HG03159 (cell line): ENCODE results near the gene NDUFS4.
A peak's percentile ranks its signal among the peaks of the same experiment; 100 is the strongest.
"Not testable (repeated sequence)": the region's sequence is repeated elsewhere in the genome, so short reads cannot be mapped to it uniquely, and the experiment has no call there.

ENCODE experiments used
- ATAC-seq: cut with Tn5 transposase; IDR thresholded peaks from one replicate; pipeline ENCODE4 v1.9.1; 2021; ENCODE audit warnings: mild to moderate bottlenecking, moderate library complexity; ENCODE audit not compliant: unreplicated experiment

The NDUFS4 gene

GRCh38 chr5:53649352-53649751 is 88.9 kb downstream of the NDUFS4 start:
- ATAC-seq = no peak

- ATAC-seq = not testable (repeated sequence)
Observed at GRCh38 chr5:53660573-53660972, 100.1 kb downstream of the NDUFS4 start.

DNA sequence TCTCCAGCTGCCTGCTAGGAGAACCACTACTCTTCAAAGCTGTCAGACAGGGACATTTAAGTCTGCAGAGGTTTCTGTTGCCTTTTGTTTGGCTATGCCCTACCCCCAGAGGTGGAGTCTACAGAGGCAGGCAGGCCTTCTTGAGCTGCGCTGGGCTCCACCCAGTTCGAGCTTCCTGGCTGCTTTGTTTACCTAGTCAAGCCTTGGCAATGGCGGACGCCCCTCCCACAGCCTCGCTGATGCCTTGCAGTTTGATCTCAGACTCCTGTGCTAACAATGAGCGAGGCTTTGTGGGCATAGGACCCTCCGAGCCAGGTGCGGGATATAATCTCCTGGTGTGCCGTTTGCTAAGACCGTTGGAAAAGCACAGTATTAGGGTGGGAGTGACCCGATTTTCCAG is 104.9 kb downstream of the NDUFS4 start:
- not testable (repeated sequence) for ATAC-seq

DNA sequence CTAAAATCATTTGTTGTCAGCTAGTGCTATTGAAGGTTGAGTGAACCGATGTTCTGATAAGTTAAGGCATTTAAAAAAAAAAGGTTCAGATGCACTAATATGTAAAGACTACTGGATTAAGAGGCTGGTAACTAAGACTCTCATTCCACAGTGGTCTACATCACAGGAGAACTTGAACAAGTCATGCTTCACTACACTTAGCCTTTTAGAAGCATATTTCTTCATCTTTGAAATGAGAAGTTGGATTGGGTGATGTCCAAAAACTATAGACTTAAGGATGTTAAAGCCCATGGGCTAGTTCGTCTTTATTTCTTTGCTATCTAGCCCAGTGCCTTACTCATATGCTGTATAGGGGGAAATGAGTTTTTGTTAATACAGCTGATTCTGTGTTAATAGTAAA is 107.2 kb downstream of the NDUFS4 start:
- ATAC-seq = no peak

- ATAC-seq = no peak
Observed at GRCh38 chr5:53671447-53671846, 111.0 kb downstream of the NDUFS4 start.

DNA sequence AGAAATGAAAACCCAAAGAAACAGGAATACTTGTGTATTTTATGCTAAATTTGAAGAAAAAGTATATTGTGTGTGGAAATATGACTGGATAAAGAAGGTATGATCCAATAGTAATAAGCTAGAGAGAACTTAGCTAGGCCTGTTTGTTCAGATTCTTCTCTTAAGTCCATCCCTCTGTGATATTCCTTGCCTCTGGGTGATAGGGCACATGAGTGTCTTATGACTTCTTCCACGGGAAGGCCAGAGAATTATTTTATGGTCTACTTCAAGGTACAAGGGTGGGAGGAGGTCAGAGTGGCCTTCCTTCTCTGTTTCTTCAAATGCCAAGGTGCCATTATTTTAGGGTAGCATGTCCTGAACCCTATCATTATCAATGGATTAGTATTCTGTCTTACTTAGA is 113.7 kb downstream of the NDUFS4 start:
- no peak for ATAC-seq

DNA sequence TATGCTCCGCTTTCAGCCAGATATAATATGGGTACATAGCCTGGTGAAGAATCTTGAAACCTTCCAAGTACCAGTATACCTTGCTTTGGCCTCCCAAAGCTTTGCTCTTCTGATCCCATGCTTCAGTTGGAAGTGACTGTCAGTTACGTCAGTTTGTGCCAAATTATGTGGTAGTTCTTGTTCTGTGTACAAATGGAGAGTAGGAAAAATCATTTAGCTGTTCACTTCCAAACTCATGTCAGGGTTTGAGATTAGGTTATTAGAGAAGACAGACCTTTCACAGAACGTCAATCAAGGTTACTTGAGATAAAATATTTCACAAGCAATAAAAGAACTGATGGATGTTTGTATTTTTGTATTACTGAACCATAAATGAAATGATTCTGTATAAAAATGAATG is 117.2 kb downstream of the NDUFS4 start:
- ATAC-seq = no peak

- ATAC-seq = no peak
Observed at GRCh38 chr5:53678981-53679660, 118.7 kb downstream of the NDUFS4 start.

- ATAC-seq = no peak
Observed at GRCh38 chr5:53681079-53681478, 120.6 kb downstream of the NDUFS4 start.

DNA sequence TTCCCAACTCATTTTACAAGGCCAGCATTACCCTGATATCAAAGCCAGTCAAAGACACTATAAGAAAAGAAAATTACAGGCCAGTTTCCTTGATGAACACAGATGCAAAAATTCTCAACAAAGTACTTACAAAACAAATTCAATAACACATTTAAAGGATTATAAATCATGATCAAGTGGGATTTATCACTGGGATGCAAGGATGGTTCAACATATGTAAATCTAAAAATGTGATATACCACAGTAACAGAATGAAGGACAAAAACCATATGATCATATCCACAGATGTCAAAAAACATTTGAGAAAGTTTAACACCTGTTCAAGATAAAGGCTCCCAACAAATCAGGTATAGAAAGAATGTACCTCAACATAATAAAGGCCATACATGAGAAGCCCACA is 130.6 kb downstream of the NDUFS4 start:
- ATAC-seq = no peak

DNA sequence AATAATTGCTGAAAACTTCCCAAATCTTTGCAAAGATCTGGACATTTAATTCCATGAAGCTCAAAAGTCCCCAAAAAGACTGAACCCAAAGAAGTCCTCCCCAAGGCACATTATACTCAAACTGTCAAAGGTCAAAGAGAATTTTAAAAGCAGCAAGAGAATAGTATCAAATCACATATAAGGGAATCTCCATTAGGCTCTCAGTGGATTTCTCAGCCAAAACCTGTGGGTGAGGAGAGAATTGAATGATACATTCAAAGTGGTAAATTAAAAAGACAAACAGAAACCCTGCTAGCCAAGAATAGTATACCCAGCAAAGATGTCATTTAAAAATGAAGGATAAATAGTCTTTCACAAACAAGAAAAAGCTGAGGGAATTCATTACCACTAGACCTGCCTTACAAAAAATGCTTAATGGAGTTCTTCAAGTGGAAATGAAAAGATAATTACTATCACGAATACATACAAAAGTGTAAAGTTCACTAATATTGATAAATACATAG is 134.1 kb downstream of the NDUFS4 start:
- ATAC-seq = no peak

GRCh38 chr5:53710405-53710804 is 150.0 kb downstream of the NDUFS4 start:
- not testable (repeated sequence) for ATAC-seq

DNA sequence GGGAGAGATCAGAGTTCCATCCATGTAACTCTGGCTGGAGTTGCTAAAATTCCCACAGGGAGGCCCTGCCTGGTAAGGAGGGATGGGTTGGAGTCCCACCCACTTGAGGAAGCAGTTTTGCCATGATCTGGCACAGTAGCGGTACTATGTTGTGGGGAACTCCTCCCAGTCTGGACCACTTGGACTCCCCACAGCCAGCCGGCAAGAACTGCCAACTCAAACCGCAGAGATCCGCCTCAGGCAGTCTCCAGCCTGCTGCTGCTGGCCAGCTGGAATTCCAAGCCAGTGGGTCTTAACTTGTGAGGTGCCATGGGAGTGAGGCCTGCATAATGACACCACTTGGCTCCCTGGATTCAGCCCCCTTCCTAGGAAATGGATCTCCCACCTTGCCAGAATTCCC is 151.9 kb downstream of the NDUFS4 start:
- ATAC-seq = no peak

DNA sequence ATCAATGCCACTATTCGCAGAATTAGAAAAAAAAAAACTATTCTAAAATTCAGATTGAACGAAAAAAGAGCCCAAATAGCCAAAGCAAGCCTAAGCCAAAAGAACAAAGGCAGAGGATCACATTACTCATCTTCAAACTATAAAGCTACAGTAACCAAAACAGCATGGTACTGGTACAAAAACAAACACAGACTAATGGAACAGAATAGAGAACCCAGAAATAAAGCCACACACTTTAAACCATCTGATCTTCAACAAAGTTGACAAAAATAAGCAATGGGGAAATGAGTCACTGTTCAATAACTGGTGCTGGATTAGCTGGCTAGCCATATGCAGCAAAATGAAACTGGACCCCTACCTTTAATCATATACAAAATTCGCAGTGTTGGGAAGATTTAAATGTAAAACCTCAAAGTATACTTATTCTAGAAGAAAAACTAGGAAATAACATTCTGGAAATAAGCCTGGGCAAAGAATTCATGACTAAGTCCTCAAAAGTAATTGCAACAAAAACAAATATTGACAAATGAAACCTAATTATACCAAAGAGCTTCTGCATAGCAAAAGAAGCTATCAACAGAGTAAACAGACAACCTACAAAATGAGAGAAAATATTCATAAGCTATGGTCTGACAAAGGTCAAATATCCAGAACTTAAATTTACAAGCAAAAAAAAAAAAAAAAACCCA is 153.7 kb downstream of the NDUFS4 start:
- ATAC-seq = no peak

GRCh38 chr5:53714667-53715010 is 154.2 kb downstream of the NDUFS4 start:
- no peak for ATAC-seq

DNA sequence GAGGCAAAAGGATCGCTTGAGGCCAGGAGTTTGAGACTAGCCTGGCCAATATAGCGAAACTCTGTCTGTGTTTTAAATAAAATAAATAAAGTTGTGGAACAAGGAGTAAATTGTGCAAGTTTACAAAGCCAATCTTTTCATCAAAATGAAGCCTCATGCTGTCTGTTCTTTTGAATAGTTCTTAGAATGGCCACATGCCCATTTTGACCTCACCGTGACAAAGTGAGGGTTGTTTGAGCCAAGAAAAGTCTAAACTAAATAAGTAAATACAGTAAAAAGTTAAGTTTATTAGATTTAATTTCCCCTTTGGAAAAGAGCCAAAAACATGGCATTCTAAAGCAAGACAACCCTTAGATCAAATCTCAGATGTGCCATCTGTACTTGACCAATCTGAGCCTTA is 165.7 kb downstream of the NDUFS4 start:
- ATAC-seq = no peak

DNA sequence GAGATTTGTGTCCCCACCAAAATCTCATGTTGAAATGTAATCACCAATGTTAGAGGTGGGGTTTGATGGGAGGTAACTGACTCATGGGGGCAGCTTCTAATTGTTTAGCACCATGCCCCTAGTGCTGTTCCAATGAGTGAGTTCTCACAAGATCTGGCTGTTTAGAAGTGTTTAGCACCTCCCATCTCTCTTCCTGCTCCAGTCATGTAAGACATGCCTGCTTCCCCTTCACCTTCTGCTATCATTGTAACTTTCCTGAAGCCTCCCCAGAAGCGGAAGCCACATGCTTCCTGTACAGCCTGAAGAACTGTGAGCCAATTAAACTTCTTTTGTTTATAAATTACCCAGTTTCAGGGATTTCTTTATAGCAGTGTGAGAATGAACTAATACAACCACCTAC is 170.5 kb downstream of the NDUFS4 start:
- peak; percentile 72 for ATAC-seq
